ENCODE data around the gene KCNJ18.
"Not testable (repeated sequence)": the region's sequence is repeated elsewhere in the genome, so short reads cannot be mapped to it uniquely, and the experiment has no call there.

GRCh38 chr17:21691883-21692703 is at the start of gene KCNJ18:
- not testable (repeated sequence) for TF ChIP-seq ZNF121 (tag by site-specific recombination; IDR thresholded peaks at IDR 0.05); CTCF (tag by site-specific recombination; IDR thresholded peaks at IDR 0.05); ZNF645 (tag by site-specific recombination; IDR thresholded peaks at IDR 0.05); ZNF785 (tag by site-specific recombination; IDR thresholded peaks at IDR 0.05); REST (tag by site-specific recombination; IDR thresholded peaks at IDR 0.05); ZNF830 (tag by site-specific recombination; IDR thresholded peaks at IDR 0.05; ENCODE audit: low read depth); ZNF433 (tag by site-specific recombination; IDR thresholded peaks at IDR 0.05; ENCODE audit: low read depth); ZNF658 (tag by site-specific recombination; IDR thresholded peaks at IDR 0.05)

Measured in HEK293 (cell line).